K562 (cell line): ENCODE results near the gene SLC6A4. TPM values are rescaled to one million over a fixed set of nuclear protein-coding genes. Genes with fewer than 3 reads are reported as not detected.

Experiments used
- ATAC-seq: fragments of 200-7000 bp; cut with Tn5 transposase; 3 replicates; pipeline ENCODE4 v1.9.1; 2020; ENCODE audit warnings: moderate library complexity
- BruUV-seq: library from RNA; stranded (reverse); fragments of 400-500 nt; replicated peaks from 2 replicates; lab custom pipeline; 2021; lab: Mats Ljungman, UMichigan
- CTCF ChIA-PET: fragments of 300-600 bp; formaldehyde crosslinking; extraction: SDS; loops from one replicate; lab custom pipeline; 2021; ENCODE audit warnings: low intra/inter-chr PET ratio; lab: Yijun Ruan, JAX
- POLR2A ChIA-PET: fragments of 300-600, 350-650 bp; sonication (Branson Sonifier 250); formaldehyde crosslinking; extraction: SDS; loops from one replicate; lab custom pipeline; 2021; ENCODE audit warnings: antibody characterized with exemption, inconsistent platforms; lab: Yijun Ruan, JAX
- DNase-seq, 4 experiments: peaks; one replicate each; pipeline versions ENCODE4 v3.0.0 to v3.0.0-alpha.2; 2011 to 2018; ENCODE audit warnings: low spot score in 3 of 4, mixed read lengths in 3 of 4; ENCODE audit errors: extremely low read depth in 1 of 4
- FAIRE-seq: peaks from 2 replicates; lab custom pipeline; 2011; peaks lifted over from hg19 to GRCh38; lab: Jason Lieb, UNC
- H2AFZ ChIP-seq: 2 replicates; pipeline ENCODE4 v1.6.0; 2011; ENCODE audit warnings: low read depth, low read length, control low read depth, inconsistent platforms
- H3K27ac ChIP-seq: fragments of 200-600 bp; 3 replicates; pipeline ENCODE4 v1.8.0; 2011; ENCODE audit warnings: low read depth, mild to moderate bottlenecking, control low read depth, inconsistent platforms, low read length, moderate library complexity, mixed read lengths; ENCODE audit errors: extremely low read depth
- H3K27me3 ChIP-seq, 2 experiments: fragments of 300-600 bp in 1 of 2; 2 replicates in 1 of 2; 3 replicates in 1 of 2; pipeline versions ENCODE4 v1.6.0 to v1.8.0; 2011; ENCODE audit warnings: inconsistent platforms in 2 of 2, low read length in 2 of 2, mild to moderate bottlenecking in 1 of 2, mixed read lengths in 1 of 2, moderate library complexity in 1 of 2; ENCODE audit not compliant: control insufficient read depth in 2 of 2, insufficient read depth in 2 of 2
- H3K36me3 ChIP-seq: fragments of 300-600 bp; 3 replicates; pipeline ENCODE4 v1.8.0; 2011; ENCODE audit warnings: mild to moderate bottlenecking, low read length, inconsistent platforms; ENCODE audit not compliant: control insufficient read depth, insufficient read depth
- H3K4me1 ChIP-seq, 2 experiments: fragments of 200-600 bp in 1 of 2; replicated peaks in 1 of 2; 2 replicates in 1 of 2; 3 replicates in 1 of 2; pipeline versions ENCODE4 v1.5.1 to v1.8.0; 2011; ENCODE audit warnings: inconsistent platforms in 2 of 2, low read length in 2 of 2, mild to moderate bottlenecking in 1 of 2, mixed read lengths in 1 of 2, moderate library complexity in 1 of 2; ENCODE audit not compliant: control insufficient read depth in 2 of 2, insufficient read depth in 2 of 2
- H3K4me2 ChIP-seq: 2 replicates; pipeline ENCODE4 v1.6.1; 2011; ENCODE audit warnings: low read length, control low read depth, inconsistent platforms, mixed read lengths; ENCODE audit not compliant: insufficient read depth
- H3K4me3 ChIP-seq: fragments of 200-600 bp; sonication (generic), shearing (Covaris generic); 2 replicates; pipeline ENCODE4 v1.5.1; 2016; ENCODE audit warnings: control low read depth, inconsistent platforms
- H3K79me2 ChIP-seq: fragments of 200-600 bp; 3 replicates; pipeline ENCODE4 v1.8.0; 2011; ENCODE audit warnings: low read length, inconsistent platforms; ENCODE audit not compliant: control insufficient read depth, insufficient read depth
- H3K9ac ChIP-seq, 2 experiments: 2 replicates each; pipeline versions ENCODE4 v1.6.0 to v1.6.1; 2011; ENCODE audit warnings: low read depth in 2 of 2, low read length in 2 of 2, control low read depth in 1 of 2, inconsistent platforms in 1 of 2, mild to moderate bottlenecking in 1 of 2, mixed read lengths in 1 of 2; ENCODE audit not compliant: insufficient read depth in 1 of 2
- H3K9me1 ChIP-seq: one replicate; pipeline ENCODE4 v1.6.0; 2011; ENCODE audit warnings: inconsistent platforms, mild to moderate bottlenecking, low read length, moderate library complexity; ENCODE audit not compliant: control insufficient read depth, insufficient read depth
- H3K9me3 ChIP-seq: replicated peaks from 2 replicates; pipeline ENCODE4 v1.5.1; 2011; ENCODE audit warnings: low read depth, low read length, inconsistent platforms; ENCODE audit not compliant: control insufficient read depth, insufficient read depth
- H4K20me1 ChIP-seq: replicated peaks from 2 replicates; pipeline ENCODE4 v1.6.1; 2011; ENCODE audit warnings: low read length, inconsistent platforms, mixed read lengths; ENCODE audit not compliant: control insufficient read depth, insufficient read depth
- CHD2 ChIP-seq: IDR thresholded peaks from 2 replicates; pipeline ENCODE4 v1.6.1; 2011; ENCODE audit warnings: low read depth, low read length
- FOXM1 ChIP-seq, 2 experiments: fragments of 450-650 bp in 1 of 2; sonication (generic) in 1 of 2; formaldehyde crosslinking in 1 of 2; IDR thresholded peaks; 2 replicates each; pipeline versions ENCODE4 v1.6.1 to v1.9.0; 2017 to 2022; ENCODE audit warnings: low read depth in 2 of 2, mild to moderate bottlenecking in 2 of 2, missing genetic modification reagents in 1 of 2, moderate library complexity in 1 of 2
- MXI1 ChIP-seq: IDR thresholded peaks from 2 replicates; pipeline ENCODE4 v1.6.1; 2011; ENCODE audit warnings: low read depth, mild to moderate bottlenecking, improper control_type of control experiment, low read length
- NFIX ChIP-seq: fragments of 250-450 bp; sonication (Bioruptor Pico); IDR thresholded peaks from 2 replicates; pipeline ENCODE4 v1.4.0; 2020; ENCODE audit warnings: low read depth, mild to moderate bottlenecking, moderate library complexity
- PATZ1 ChIP-seq: fragments of 250-450 bp; sonication (Bioruptor Pico); IDR thresholded peaks from 2 replicates; pipeline ENCODE4 v1.5.0; 2020; ENCODE audit warnings: mild to moderate bottlenecking, borderline replicate concordance
- SMARCE1 ChIP-seq: fragments of 450-650 bp; IDR thresholded peaks from 2 replicates; pipeline ENCODE4 v1.7.1; 2016; ENCODE audit warnings: mild to moderate bottlenecking
- SRF ChIP-seq, 2 experiments: fragments of 250-450, 450-650 bp in 1 of 2; sonication (Bioruptor Pico) in 1 of 2; sonication (generic) in 1 of 2; formaldehyde crosslinking; IDR thresholded peaks; 2 replicates each; pipeline versions ENCODE4 v1.5.0 to v1.5.1; 2020 to 2022; ENCODE audit warnings: mild to moderate bottlenecking in 1 of 2, missing genetic modification reagents in 1 of 2
- ZNF224 ChIP-seq: sonication (generic); formaldehyde crosslinking; IDR thresholded peaks from 2 replicates; pipeline ENCODE4 v1.8.0; 2022; ENCODE audit warnings: mild to moderate bottlenecking, missing genetic modification reagents
- WGBS: fragments of 100-300 bp; shearing (Covaris generic); methylation state at CpG from one replicate; pipeline ENCODE4 v1.1.6; 2016; ENCODE audit warnings: low coverage, mixed read lengths; ENCODE audit not compliant: insufficient coverage; ENCODE audit errors: missing lambda C conversion rate; 5-methylcytosine and 5-hydroxymethylcytosine counted together
- in situ Hi-C: fragments of 300-500 bp; cut with MboI; formaldehyde crosslinking; loops from 4 replicates; pipeline ENCODE4 v1.15.0; 2018; ENCODE audit warnings: inconsistent platforms, mixed read lengths
- intact Hi-C: fragments of 100-400 bp; cut with micrococcal nuclease; formaldehyde crosslinking; loops from 2 replicates; pipeline ENCODE4 v1.14.2; 2022
- polyA plus RNA-seq, 8 experiments: library from polyadenylated mRNA; depleted of rRNA in 4 of 8; stranded (reverse) in 5 of 8; unstranded in 3 of 8; fragments of >200 nt; fragmentation: Nextera tagmentation in 2 of 8; fragmentation: Illumina TruSeq in 1 of 8; extraction: Ambion mirVana in 2 of 8; extraction: Trizol in 1 of 8; gene quantifications; 2 replicates each; pipeline versions ENCODE4 v1.2.1 to v1.2.3, GENCODE V29; 2011 to 2014; ENCODE audit warnings: inconsistent platforms in 1 of 8, missing spikeins in 1 of 8
- total RNA-seq, 7 experiments: library from RNA; depleted of rRNA in 6 of 7; stranded (reverse); fragments of >200 nt in 6 of 7; fragmentation: Illumina TruSeq in 2 of 7; extraction: Trizol in 2 of 7; gene quantifications; 2 replicates each; pipeline versions ENCODE4 v1.2.1 to v1.2.3, GENCODE V29; 2011 to 2021; ENCODE audit warnings: low replicate concordance in 1 of 7

The SLC6A4 gene
- total and polyA plus RNA-seq, 9 of the 15 experiments (the other 6 are each of a cell fraction or from before 2014, with no cell fraction given) = 0.05 to 0.09 (median 0.07) TPM; not detected in 6

GRCh38 chr17:30222721-30223175 lies 12.7 kb downstream of the SLC6A4 start:
- 52% methylated on average over 12 of the region's 13 CpGs for WGBS
- Histone ChIP-seq H3K36me3 (no peaks in the 10 kb centered on the region), H3K9me1 (no peaks in the 10 kb centered on the region), H3K4me1 (peaks cover 14 to 16% of the 10 kb centered on the region in 2 experiments; a peak in 4 of 5 replicates), H3K9me3 (no peaks in the 10 kb centered on the region), H3K27me3 (peaks cover 2 to 5% of the 10 kb centered on the region in 2 experiments; a peak in 3 of 5 replicates), H4K20me1 (no peaks in the 10 kb centered on the region), H3K4me2 (no peak overlapping the region), H2AFZ (0 out of 2 replicates have a peak overlapping the region, but pooled peaks have one; percentile 4), H3K27ac (no peak overlapping the region)
- in situ Hi-C loops = no loop called here
- FAIRE-seq (no peak), DNase-seq (no peak)
- no TSS peak for BruUV-seq
- POLR2A ChIA-PET = interaction anchor here (0.7 to 1.3 kb wide), 4 partner anchors 9 to 104 kb away, joined by 3 to 12 read pairs (median 3); no protein-coding TSS in a partner anchor
- intact Hi-C loops = no loop called here
- no peak for TF ChIP-seq SMARCE1
- TF ChIP-seq PATZ1 = no peak
- no peak for TF ChIP-seq SRF (CRISPR knock-in tag; IDR thresholded peaks at IDR 0.05)
- no peak for TF ChIP-seq NFIX (CRISPR knock-in tag)
- TF ChIP-seq ZNF224 (CRISPR knock-in tag) = no peak
- no peak for TF ChIP-seq FOXM1 (IDR thresholded peaks at IDR 0.05; ENCODE audit: low read depth)
- no peak for TF ChIP-seq FOXM1 (CRISPR knock-in tag; IDR thresholded peaks at IDR 0.05; ENCODE audit: low read depth)
- no peak for TF ChIP-seq MXI1
- no peak for TF ChIP-seq CHD2
- TF ChIP-seq, all 486 proteins: peak for 0
- Histone ChIP-seq H3K4me3 (no peak overlapping the region), H3K79me2 (no peaks in the 10 kb centered on the region), H3K9ac (no peak overlapping the region)
- no peak for ATAC-seq
- CTCF ChIA-PET = interaction anchor here (0.6 kb wide), 1 partner anchor 48 kb away, joined by 3 read pairs; no protein-coding TSS in a partner anchor
